ENCODE data around the gene RNF141. TPM values are rescaled to one million over a fixed set of nuclear protein-coding genes. Genes with fewer than 3 reads are reported as not detected.

RNF141 gene
- 55.4 TPM for total RNA-seq

GRCh38 chr11:10540915-10541560, at the start of gene RNF141:
Gene RNF141, minus strand, starts transcription at chr11:10541187. Its CDS starts 7,029 bp downstream, at chr11:10534158.

GRCh38 chr11:10568486-10568941, 27.5 kb upstream of the RNF141 start, which contains the start of gene LYVE1:
Gene LYVE1, minus strand, starts transcription at chr11:10568665. Its CDS starts 133 bp downstream, at chr11:10568532.

Other genes starting within 250 kb of the RNF141 start
- gene SBF2, start 247.0 kb downstream of the RNF141 start, total RNA-seq: 228 TPM
- 7.2 TPM for gene ADM, start 236.1 kb downstream of the RNF141 start, total RNA-seq
- gene AMPD3, start 85.9 kb downstream of the RNF141 start, total RNA-seq: 0.63 TPM
- 1.3 TPM for gene LYVE1, start 27.5 kb upstream of the RNF141 start, total RNA-seq
- 0.63 TPM for gene IRAG1, start 152.6 kb upstream of the RNF141 start, total RNA-seq
- gene CTR9, start 210.1 kb upstream of the RNF141 start, total RNA-seq: 57.3 TPM

All from parietal lobe (tissue), 1 donor.